HG02798 (cell line): ENCODE results near the gene PRR22.
"Not testable (repeated sequence)": the region's sequence is repeated elsewhere in the genome, so short reads cannot be mapped to it uniquely, and the experiment has no call there.

Experiments
- ATAC-seq: cut with Tn5 transposase; IDR thresholded peaks from one replicate; pipeline ENCODE4 v1.9.1; 2021; ENCODE audit warnings: mild to moderate bottlenecking; ENCODE audit not compliant: unreplicated experiment, poor library complexity

PRR22 gene

DNA sequence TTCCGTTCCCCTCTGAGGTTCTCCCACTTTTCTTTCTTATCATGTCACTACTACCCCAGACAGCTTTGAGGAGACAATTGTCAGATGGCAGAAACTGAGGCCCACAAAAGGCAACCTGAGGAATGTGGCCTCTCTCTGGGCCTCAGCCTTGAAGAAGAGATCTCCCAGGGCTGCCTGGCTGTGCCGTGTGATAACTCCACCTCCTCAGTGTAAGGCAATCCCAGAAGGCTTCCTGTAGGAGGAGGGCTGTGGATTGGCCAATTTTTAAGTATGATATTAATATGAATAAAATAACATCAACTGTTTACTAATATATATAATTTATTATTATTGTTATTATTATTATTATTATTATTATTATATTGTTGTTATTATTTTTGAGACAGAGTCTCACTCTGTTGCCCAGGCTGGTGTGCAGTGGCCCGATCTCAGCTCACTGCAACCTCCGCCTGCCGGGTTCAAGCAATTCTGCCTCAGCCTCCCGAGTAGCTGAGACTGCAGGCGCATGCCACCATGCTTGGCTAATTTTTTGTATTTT lies 10.9 kb upstream of the PRR22 start:
- no peak for ATAC-seq

DNA sequence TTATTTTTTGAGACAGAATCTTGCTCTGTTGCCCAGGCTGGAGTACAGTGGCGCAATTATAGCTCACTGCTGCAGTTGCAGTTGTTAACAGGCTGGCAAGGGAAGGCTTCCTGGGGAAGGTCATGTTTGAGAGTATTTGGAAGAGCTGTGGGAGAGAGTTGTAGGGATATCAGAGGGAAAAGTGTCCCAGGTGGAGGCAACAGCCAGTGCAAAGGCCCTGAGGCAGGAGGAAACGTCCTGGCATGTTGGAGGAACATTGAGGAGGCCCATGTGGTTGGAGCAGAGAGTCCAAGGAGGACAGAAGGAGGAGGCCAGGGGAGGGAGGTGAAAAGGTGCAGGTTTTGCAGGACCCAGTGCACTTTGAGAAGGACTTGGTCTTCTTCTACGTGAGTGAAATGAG lies 8.6 kb upstream of the PRR22 start:
- ATAC-seq = no peak

DNA sequence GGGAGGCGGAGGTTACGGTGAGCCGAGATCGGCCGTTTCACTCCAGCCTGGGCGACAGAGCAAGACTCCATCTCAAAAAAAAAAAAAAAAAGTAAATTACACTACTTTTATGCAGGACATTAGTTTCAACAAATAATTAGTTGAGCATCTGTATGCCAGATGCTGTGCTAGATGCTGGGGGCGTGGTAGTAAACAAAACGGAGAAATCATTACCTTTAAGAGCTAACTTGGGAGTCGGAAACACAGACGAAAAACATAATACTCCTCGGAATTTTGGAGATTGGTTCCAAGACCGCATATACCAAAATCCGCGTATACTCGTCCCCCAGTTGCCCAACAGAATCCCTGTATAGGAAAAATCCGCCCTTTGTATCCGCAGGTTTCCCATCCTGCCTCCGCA lies 7.7 kb upstream of the PRR22 start:
- ATAC-seq = no peak

DNA sequence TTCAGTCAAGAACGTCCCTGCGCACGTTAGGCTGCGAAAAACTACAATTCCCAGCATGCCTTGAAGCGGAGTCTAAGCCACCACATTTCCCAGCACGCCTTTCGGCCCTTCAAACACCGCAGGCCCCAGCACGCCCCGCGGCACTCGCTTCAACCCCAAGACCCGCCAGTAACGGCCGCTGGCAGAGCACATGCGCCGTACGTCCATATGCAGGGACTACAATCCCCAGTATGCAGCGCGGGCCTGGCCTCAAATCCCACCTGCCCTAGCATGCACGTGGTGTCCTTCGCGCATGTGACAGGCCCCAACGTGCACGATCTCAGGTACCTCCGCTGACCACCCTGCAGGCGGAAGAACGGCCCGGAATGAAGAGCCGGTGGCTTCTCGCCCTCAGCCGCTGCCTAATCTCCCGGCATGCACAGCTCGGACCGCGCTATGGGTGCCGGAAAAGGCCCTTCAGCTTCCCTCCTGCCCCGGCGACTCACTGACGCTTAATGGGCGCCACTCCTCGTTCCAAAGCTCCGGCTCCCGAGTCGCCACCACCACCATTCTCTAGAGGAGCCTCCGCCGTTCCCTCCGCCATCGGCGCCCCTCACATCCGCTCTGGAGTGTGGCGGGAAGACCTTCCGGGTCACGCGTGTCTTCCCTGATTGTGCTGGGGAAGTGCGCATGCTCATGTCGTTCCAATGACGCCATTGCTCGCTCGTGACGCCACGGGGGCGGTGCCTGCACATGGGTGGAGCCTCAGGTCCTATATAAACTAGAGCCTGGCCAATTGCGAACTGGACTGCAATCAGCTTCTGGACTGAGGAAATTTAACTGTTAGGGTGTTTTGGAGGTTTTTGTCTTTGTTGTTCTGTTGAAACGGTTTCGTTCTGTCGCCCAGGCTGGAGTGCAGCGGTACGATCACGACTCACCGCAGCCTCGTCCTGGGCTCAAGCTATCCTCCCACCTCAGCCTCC lies 6.3 kb upstream of the PRR22 start, which contains the start of gene DUS3L:
Gene DUS3L, minus strand, starts transcription at position 605 of the 962 bp plus-strand sequence. Its CDS starts 22 bp downstream, at position 583.
- peak; percentile 94 for ATAC-seq

DNA sequence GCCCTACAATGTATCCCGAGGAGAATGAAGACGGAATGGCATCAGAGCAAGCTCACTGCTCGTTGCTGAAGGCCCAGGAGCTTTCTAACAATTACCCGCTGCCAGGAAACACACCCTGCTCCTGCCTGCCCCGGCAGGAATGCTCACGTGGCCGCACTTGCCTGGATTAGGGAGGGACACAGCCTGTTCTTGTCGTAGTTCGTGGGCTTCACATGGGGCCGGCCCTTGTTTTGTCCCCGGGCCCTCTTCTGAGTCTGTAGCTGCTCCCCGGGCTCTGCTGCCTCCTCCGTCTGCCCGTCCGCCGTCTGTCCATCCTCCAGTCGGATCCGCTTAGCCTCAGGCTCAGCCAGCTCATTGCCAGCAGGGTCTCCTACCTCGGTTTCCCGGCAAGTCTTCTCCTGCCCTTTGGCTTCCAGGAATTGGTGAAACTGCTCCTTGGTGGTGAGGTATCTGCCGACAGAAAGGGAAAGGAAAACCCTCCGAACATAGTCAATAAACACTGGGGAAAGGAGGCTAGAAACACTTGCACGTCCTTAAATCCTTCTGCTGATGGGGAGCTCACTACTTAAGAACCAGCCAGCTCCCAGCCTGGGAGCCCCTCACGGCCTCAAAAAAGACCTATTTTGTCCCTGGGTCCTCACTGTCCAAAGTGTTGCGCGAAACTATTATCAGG lies 5.5 kb upstream of the PRR22 start:
- ATAC-seq = no peak

DNA sequence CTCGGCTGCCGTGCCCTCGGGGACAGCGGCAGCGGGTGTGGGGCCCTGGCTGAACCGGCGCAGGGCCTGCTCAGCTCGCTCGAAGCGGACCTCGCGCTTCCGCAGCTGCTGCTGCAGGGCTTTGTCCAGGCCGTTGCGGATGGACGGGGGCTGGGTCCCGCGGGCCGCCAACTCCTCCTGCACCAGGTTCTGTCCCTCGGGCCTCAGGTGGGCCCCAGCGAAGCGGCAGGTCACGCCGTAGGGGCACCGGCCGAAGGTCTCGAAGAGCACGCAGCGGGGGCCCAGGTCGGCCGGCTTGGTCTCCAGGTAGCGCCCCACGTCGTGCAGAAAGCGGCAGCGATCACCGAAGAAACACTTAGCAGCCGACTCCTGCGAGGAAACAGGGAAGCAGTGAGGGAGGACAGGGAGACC lies 4.8 kb upstream of the PRR22 start:
- no peak for ATAC-seq

DNA sequence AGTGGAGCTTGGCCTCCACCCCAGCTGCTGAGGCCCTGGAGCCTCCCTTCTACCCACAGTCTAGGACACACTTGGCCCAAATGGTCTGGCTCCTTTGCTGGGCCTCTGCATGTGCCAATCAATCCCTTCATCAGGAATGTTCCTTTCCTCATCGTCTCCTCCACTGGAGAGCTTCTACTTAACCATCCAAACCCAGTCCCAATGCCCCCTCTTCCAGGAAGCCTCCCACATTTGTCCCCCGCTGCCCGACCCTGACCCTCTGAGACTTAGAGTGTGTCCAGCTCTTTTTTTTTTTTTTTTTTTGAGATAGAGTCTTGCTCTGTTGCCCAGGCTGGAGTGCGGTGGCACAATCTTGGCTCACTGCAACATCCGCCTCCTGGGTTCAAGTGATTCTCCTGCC lies 3.9 kb upstream of the PRR22 start:
- ATAC-seq = no peak

DNA sequence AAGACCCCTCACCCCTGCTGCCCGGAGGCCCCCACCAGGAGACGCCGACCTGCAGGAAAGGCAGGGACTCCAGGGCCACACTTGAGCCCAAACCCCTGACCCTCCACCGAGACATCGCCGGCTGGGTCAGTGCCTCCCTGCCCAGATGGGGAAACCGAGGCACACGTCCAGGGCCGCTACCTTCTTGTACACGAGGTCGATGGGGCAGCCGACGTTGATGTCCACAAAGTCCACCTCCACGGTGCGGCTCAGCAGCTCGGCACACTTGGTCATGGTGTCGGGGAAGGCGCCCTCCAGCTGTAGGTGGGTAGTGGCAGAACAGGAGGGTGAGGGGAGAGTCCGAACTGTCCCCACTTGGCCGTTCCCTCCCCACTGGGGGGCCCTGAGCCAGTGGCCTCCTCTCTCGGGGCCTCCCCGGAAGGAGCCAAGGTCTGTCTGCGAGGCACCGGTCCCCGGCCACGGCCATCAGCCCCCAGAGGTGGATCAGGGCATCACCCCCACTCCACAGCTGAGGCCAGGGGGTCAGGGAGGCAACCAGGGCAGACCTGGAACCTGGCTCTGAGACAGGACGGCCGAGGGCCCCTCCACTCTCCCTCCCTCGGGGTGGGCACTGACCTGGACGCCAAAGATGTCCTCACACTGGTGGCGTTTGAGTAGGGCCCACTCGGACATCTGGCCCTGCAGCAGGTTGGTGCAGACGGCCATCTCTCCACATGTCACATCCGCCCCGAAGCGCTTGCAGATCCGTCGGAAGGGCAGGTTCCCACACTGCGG lies 3.0 kb upstream of the PRR22 start:
- ATAC-seq = no peak

DNA sequence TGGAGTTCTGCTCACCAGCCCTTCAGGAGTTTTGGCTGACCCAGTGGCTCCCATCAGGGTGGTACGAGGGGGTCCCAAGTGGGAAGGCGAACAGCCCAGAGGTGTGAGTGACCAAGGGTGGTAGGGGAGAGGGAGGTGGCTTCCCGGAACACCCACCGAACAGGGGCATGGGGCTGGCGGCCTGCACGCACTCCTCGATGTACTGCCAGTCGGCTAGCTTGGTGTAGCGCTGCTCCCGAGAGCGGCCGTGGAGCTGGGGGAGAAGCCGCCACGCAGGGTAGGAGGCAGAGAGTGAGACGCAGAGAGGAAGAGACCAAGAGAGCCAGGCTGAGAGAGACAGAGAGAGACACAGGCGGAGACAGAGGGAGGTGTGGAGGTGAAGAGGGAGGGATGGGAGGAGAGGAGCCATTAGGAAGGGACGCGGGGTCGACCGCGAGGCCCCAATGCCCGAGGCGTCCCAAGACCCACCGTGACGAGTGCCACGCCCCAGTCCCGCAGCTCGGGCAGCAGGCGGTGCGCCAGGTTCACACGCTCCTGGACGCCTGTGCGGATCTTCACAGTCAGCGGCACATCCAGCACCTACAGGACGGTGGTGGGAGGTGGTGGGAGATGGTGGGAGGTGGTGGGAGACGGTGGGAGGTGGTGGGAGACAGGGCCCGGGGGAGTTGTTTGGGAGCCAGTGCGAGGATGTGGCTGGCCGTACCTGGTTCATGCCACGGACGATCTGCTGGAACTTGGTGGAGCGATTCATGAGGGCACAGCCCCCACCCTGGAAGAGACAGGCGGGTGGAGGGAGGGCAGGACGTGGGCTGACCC lies 2.3 kb upstream of the PRR22 start:
- no peak for ATAC-seq

DNA sequence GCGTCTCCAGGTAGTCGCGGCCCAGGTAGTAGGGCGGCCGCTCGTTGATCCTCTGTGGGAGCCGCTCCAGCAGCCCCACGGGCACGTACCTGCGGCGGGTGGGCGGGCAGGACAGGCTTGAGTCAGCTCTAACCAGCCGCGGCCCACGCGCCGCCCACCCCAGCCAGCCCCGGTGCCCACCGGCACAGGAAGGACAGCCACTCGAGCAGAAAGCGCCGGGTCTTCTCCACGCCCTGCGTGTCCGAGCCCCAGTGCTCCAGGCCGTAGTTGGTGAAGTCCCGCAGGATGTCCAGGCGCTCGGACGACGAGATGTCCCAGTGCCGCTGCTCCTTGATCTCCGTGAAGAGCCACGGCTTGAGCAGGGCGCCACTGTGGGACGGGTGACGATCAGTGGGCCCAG lies 877 bp upstream of the PRR22 start:
- ATAC-seq = no peak

DNA sequence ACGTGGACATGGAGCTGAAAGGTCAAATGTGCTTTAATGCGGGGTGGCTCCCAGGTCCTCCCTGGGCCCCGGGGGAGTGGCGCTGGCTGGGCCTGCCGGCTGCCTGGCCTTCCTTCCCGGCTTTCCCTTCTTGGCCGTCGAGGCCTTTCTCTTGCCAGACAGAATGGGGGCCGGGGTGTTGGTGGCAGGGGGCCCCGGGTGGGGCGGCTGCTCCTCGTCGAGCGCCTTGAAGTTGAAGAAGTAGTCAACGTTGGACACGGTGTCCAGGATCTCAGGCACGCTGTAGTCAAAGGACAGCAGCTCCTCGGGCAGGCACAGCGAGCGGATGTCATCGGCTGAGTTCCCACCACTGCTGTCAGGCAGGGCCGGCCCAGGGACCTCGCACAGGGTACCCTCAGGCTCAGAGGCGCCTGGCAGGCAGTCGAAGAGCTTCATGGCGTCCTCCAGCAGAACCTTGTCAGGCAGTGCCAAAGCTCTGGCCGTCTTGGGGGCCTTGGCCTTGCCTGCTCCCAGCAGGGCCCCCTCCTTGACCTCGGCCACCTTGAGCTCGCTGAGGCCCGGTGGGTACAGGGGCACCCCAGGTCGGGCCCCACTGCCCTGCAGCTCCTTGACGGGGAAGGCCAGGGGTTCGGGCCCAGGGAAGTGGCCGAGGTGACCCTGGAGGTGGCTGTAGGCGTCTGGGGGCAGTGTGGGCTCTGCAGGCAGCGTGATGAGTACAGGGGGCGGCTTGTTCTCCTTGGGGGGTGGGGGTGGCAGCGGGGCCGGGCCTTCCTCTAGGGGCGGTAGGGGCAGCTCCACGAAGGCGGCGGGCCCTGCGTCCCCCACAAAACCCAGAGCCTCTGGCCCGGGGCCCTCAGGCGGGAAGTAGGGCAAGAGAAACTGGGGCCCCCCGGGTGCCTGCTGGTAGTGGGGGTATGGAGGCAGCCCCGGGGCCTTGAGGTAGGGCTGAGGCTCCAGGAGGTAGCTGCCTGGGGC lies 1.3 kb downstream of the PRR22 start:
- ATAC-seq = no peak

DNA sequence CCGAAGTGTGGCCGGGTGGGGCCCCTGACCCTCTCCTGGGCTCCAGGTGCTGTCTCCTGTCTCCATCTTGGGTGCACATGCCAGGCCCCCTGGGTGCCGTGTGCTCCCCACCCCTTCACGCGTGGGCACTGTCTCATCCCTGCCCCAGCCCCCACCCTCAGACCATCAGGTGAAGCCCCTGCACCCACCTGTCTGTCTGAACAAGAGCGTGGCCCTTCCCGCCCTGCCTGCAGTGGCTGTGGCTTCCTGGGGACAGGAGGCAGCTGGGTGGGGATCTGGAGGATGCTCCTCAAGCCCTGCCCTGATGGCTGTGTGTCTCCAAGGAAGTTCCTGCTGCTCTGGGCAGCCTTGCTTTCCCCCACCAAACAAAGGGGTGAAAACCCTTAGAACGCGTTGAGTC lies 2.2 kb downstream of the PRR22 start:
- no peak for ATAC-seq

DNA sequence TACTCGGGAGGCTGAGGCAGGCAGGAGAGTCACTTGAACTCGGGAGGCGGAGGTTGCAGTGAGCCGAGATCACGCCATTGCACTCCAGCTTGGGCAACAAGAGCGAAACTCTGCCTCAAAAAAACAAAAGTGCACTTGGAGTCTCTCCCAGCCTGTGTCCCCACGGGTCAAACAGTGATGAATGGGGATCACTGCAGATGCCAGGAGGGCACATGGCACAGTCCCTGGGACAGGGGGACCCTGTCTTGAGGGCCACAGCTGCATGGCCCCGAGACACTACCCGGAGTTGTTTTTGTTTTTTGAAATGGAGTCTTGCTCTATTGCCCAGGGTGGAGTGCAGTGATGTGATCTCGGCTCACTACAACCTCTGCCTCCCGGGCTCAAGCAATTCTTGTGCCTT lies 3.6 kb downstream of the PRR22 start:
- not testable (repeated sequence) for ATAC-seq

DNA sequence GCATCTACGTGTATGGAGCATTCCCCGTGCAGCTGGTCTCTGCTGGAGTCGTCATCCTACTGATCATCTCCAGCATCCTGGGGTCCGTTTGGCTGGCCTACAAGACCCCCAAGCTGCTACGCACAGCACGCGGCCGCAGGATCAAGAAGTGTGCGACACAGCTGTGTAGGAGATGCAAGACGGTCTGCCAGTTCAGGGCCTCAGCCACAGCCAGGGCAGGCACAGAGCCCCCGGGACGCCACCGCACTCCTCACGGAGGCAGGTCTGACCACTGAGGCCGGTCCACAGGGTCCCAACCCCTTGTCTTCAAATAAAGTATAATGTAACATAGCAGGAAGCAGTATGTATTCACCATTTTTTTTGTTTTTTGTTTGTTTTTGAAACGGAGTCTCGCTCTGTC lies 6.1 kb downstream of the PRR22 start:
- ATAC-seq = no peak

DNA sequence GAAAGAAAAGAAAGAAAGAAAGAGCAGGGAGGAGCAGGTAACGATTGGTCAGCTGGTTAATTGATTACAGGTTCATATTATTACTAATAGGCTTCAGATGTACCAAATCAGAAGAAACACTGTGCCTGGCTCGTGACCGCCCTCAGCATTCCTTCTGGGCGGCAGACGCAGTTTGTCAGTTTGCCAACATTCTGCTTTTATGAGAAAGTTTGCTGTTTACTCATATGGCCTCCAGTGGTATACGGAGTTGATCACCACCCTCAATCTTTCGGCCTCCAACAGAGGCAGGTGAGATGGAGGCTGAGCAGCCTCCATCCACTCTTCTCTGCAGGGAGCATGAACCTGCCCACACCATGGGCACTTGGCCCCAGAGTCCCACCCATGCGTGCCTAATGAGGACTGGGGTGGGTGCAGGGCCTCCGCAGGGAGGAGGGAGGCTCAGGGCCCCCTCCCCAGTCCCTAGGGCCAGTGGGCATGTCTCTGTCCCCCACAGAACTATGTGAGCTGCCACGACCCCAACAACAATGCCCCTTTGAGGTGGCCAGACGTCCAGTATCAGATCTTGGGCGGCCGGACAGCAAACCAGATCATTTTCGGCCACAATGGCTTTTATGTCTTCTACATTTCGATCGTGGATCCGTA lies 8.8 kb downstream of the PRR22 start:
- no peak for ATAC-seq

DNA sequence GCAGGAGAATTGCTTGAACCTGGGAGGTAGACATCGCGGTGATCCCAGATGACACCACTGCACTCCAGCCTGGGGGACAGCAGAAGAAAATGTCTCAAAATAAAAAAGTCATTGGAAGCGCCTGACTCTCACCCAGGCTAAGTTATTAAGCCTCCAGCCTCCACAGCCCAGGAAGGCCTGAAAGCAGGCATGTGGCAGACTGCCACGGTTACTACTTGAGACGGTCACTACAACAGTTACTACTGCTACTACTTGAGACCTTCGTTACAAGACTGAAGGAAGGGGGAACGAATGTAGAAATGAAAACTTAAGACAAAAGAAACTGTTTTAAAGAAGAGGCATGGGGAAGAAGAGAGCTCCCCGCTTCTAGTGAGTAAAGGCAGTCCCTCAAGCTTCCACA lies 9.6 kb downstream of the PRR22 start:
- ATAC-seq = no peak

DNA sequence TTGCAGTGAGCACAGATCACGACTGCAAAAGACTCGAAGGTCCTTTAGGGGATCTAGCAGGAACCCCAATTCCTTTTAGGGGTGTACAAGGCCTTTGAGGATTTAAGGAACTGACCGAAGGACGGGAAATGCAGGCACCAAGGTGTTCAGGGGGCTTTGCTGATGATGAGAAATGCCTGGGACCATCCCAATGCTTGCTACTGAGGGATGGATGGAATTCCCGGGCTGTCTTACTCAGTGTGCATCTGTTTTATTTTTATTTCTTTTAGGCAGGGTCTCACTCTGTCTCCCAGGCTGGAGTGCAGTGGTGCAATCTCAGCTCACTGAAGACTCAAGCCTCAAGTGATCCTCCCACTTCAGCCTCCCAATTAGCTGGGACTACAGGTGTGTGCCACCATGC lies 11.3 kb downstream of the PRR22 start:
- ATAC-seq = no peak

DNA sequence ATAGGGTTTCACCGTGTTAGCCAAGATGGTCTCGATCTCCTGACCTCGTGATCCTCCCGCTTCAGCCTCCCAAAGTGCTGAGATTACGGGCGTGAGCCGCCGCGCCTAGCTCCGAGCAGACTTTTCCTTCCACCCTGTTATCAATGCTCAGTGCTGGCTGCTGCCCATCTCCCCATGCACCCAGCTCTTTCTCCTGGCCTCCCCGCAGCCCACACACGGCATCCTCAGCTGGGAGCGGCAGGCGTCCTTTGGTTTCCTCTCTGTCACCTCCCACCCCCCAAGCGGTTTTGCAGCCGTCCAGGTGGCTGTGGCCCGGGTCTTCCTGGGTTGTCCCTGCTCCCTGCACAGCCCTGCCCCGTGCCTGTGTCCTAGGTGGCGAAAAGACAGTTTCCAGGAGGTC lies 12.1 kb downstream of the PRR22 start:
- no peak for ATAC-seq
